Ishikawa (cell line): ENCODE results near the gene TOGARAM1.

Source experiments
- CEBPB ChIP-seq: IDR thresholded peaks from 2 replicates; pipeline ENCODE4 v1.6.1; 2012
- NFIC ChIP-seq: IDR thresholded peaks from 2 replicates; pipeline ENCODE4 v1.6.1; 2012
- RAD21 ChIP-seq: IDR thresholded peaks from 2 replicates; pipeline ENCODE4 v1.6.1; 2012; ENCODE audit warnings: low read depth
- TCF12 ChIP-seq: IDR thresholded peaks from 2 replicates; pipeline ENCODE4 v1.6.1; 2012; ENCODE audit warnings: low read depth
- TEAD4 ChIP-seq: IDR thresholded peaks from 2 replicates; pipeline ENCODE4 v1.6.1; 2012
- YY1 ChIP-seq: IDR thresholded peaks from 2 replicates; pipeline ENCODE4 v1.6.1; 2012; ENCODE audit warnings: low read depth
- ZBTB7A ChIP-seq: IDR thresholded peaks from 2 replicates; pipeline ENCODE4 v1.6.1; 2012; ENCODE audit warnings: low read depth
- TF ChIP-seq, protein P1 (sequence below): IDR thresholded peaks from 2 replicates; pipeline ENCODE4 v1.6.1; 2012; ENCODE audit warnings: low read depth, mild to moderate bottlenecking

- TF ChIP-seq RAD21: no peak
- TF ChIP-seq CEBPB: no peak
- no peak for TF ChIP-seq ZBTB7A
- TF ChIP-seq TEAD4: no peak
- no peak for TF ChIP-seq TCF12
- TF ChIP-seq YY1: no peak
- TF ChIP-seq, protein P1, sequence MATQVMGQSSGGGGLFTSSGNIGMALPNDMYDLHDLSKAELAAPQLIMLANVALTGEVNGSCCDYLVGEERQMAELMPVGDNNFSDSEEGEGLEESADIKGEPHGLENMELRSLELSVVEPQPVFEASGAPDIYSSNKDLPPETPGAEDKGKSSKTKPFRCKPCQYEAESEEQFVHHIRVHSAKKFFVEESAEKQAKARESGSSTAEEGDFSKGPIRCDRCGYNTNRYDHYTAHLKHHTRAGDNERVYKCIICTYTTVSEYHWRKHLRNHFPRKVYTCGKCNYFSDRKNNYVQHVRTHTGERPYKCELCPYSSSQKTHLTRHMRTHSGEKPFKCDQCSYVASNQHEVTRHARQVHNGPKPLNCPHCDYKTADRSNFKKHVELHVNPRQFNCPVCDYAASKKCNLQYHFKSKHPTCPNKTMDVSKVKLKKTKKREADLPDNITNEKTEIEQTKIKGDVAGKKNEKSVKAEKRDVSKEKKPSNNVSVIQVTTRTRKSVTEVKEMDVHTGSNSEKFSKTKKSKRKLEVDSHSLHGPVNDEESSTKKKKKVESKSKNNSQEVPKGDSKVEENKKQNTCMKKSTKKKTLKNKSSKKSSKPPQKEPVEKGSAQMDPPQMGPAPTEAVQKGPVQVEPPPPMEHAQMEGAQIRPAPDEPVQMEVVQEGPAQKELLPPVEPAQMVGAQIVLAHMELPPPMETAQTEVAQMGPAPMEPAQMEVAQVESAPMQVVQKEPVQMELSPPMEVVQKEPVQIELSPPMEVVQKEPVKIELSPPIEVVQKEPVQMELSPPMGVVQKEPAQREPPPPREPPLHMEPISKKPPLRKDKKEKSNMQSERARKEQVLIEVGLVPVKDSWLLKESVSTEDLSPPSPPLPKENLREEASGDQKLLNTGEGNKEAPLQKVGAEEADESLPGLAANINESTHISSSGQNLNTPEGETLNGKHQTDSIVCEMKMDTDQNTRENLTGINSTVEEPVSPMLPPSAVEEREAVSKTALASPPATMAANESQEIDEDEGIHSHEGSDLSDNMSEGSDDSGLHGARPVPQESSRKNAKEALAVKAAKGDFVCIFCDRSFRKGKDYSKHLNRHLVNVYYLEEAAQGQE: no peak
- no peak for TF ChIP-seq NFIC
Observed at GRCh38 chr14:45051896-45052295, 89.9 kb downstream of the TOGARAM1 start.
